PFSK-1 (cell line): Measurements from ENCODE around the gene CRB2.

Experiments used
- FOXP2 ChIP-seq: optimal IDR thresholded peaks from 2 replicates; pipeline ENCODE3; 2011; ENCODE audit warnings: borderline replicate concordance, control low read depth, inconsistent platforms; ENCODE audit not compliant: insufficient read depth; ENCODE audit errors: extremely low read length, extremely low read depth
- POLR2AphosphoS5 ChIP-seq: IDR thresholded peaks from 2 replicates; pipeline ENCODE4 v1.6.1; 2012; ENCODE audit warnings: low read depth, mild to moderate bottlenecking, control low read depth, low read length, moderate library complexity
- REST ChIP-seq, 2 experiments: IDR thresholded peaks; 2 replicates each; pipeline versions ENCODE4 v1.6.1 to v1.8.0; 2011 to 2012; ENCODE audit warnings: low read depth in 2 of 2, low read length in 2 of 2, control low read depth in 1 of 2, inconsistent platforms in 1 of 2, mild to moderate bottlenecking in 1 of 2, moderate library complexity in 1 of 2; ENCODE audit not compliant: insufficient read depth in 1 of 2
- SIN3A ChIP-seq: IDR thresholded peaks from 2 replicates; pipeline ENCODE4 v1.6.1; 2012; ENCODE audit warnings: mild to moderate bottlenecking, low read length, moderate library complexity, borderline replicate concordance; ENCODE audit not compliant: insufficient read depth
- TAF1 ChIP-seq: IDR thresholded peaks from 2 replicates; pipeline ENCODE4 v1.6.1; 2012; ENCODE audit warnings: low read length, control low read depth, borderline replicate concordance; ENCODE audit not compliant: insufficient read depth

CRB2 gene

GRCh38 chr9:123326662-123327093 lies 29.3 kb upstream of the CRB2 start:
- TF ChIP-seq FOXP2 (no peak), TAF1 (no peak), SIN3A (no peak), REST (IDR thresholded peaks at IDR 0.05; ENCODE audit: insufficient read depth in 1 of 2, low read depth in 2 of 2, low read length in 2 of 2) (no peak), POLR2AphosphoS5 (no peak)

GRCh38 chr9:123327697-123328100 lies 28.3 kb upstream of the CRB2 start:
- TF ChIP-seq POLR2AphosphoS5 (no peak), TAF1 (no peak), FOXP2 (no peak), SIN3A (no peak), REST (IDR thresholded peaks at IDR 0.05; ENCODE audit: insufficient read depth in 1 of 2, low read depth in 2 of 2, low read length in 2 of 2) (no peak)

GRCh38 chr9:123329329-123329955 lies 26.6 kb upstream of the CRB2 start:
- no peak for TF ChIP-seq REST (IDR thresholded peaks at IDR 0.05; ENCODE audit: insufficient read depth in 1 of 2, low read depth in 2 of 2, low read length in 2 of 2)
- TF ChIP-seq TAF1: no peak
- TF ChIP-seq FOXP2: no peak
- TF ChIP-seq POLR2AphosphoS5: no peak
- no peak for TF ChIP-seq SIN3A

- TF ChIP-seq POLR2AphosphoS5 (no peak), SIN3A (no peak), REST (IDR thresholded peaks at IDR 0.05; ENCODE audit: insufficient read depth in 1 of 2, low read depth in 2 of 2, low read length in 2 of 2) (no peak), FOXP2 (no peak), TAF1 (no peak)
Measured at GRCh38 chr9:123331346-123332060, 24.5 kb upstream of the CRB2 start.

GRCh38 chr9:123334639-123335038 lies 21.4 kb upstream of the CRB2 start:
- TF ChIP-seq TAF1 (no peak), POLR2AphosphoS5 (no peak), SIN3A (no peak), REST (IDR thresholded peaks at IDR 0.05; ENCODE audit: insufficient read depth in 1 of 2, low read depth in 2 of 2, low read length in 2 of 2) (no peak), FOXP2 (no peak)
